Measurements from ENCODE around the gene DOK4. TPM values are rescaled to one million over a fixed set of nuclear protein-coding genes. Genes with fewer than 3 reads are reported as not detected.

Gene DOK4
- total and polyA plus RNA-seq, 2 donors (not counting 3 experiments of a cell fraction or from before 2014, with no cell fraction given), result 22.3 to 23.4 TPM

DNA sequence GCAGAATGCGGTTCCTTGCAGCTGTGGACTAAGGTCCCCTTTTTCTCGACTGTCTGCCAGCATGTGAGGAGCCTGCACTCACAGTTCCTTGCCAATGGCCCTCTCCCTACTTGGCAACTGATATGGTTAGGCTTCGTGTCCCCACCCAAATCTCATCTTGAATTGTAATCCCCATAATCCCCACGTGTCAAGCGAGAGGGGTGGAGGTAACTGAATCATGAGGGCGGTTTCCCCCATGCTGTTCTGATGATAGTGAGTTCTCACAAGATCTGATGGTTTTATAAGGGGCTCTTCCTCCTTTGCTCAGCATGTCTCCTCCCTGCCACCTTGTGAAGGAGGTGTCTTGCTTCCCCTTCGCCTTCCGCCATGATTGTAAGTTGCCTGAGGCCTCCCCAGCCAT lies 59.0 kb downstream of the DOK4 start:
- POLR2A ChIA-PET, result no interaction called here
- DNase-seq (ENCODE audit: low read depth, low spot score) (no peak), FAIRE-seq (no peak)
- Histone ChIP-seq H2AFZ (ENCODE audit: low read depth, low read length) (no peak overlapping the region), H3K4me2 (ENCODE audit: insufficient read depth, low read length) (no peak overlapping the region), H3K9ac (replicated peaks; ENCODE audit: extremely low read depth, insufficient read depth, low read length) (no peak overlapping the region), H3K79me2 (ENCODE audit: control insufficient read depth, insufficient read depth, low read length) (no peaks in the 10 kb centered on the region), H3K4me3 (replicated peaks in 1 of 3; ENCODE audit: insufficient read depth in 1 of 3, low read depth in 1 of 3, low read length in 3 of 3) (no peak overlapping the region), H3K9me3 (replicated peaks; ENCODE audit: control insufficient read depth, insufficient read depth, low read length) (no peaks in the 10 kb centered on the region), H3K4me1 (ENCODE audit: control insufficient read depth, extremely low read depth, insufficient read depth, low read length) (no peaks in the 10 kb centered on the region), H3K9me1 (replicated peaks; ENCODE audit: control insufficient read depth, extremely low read depth, insufficient read depth, low read length) (no peaks in the 10 kb centered on the region), H3K27me3 (ENCODE audit: control insufficient read depth in 2 of 2, insufficient read depth in 2 of 2, low read length in 2 of 2) (no peaks in the 10 kb centered on the region), H3K27ac (ENCODE audit: insufficient read depth, low read depth, low read length) (no peak overlapping the region), H3K36me3 (ENCODE audit: control insufficient read depth in 2 of 2, extremely low read depth in 1 of 2, insufficient read depth in 2 of 2, low read length in 2 of 2) (peaks cover 2 to 28% of the 10 kb centered on the region in 2 experiments), H4K20me1 (replicated peaks; ENCODE audit: control insufficient read depth, extremely low read depth, insufficient read depth, low read length) (no peaks in the 10 kb centered on the region)
- CTCF ChIA-PET, result interaction anchor here (2.7 to 16.2 kb wide), 2 partner anchors 11 to 122 kb away, joined by 8 to 507 read pairs; no protein-coding TSS in a partner anchor
- intact Hi-C loops (cut with micrococcal nuclease), result no loop called here
- dilution Hi-C loops (cut with MboI; ENCODE audit: extremely low pct_ligation_motif_present, low sequenced_read_pairs), result no loop called here
- TF ChIP-seq FOS (IDR thresholded peaks at IDR 0.05; ENCODE audit: borderline replicate concordance, insufficient read depth, low read length) (no peak), EZH2 (IDR thresholded peaks at IDR 0.05; ENCODE audit: borderline replicate concordance, low read depth, low read length, severe bottlenecking) (no peak), CTCF (IDR thresholded peaks at IDR 0.05; ENCODE audit: extremely low read depth in 1 of 2, insufficient read depth in 1 of 2, low read depth in 1 of 2, low read length in 2 of 2) (no peak), GATA2 (IDR thresholded peaks at IDR 0.05; ENCODE audit: insufficient read depth, insufficient read length, low read depth, low read length) (no peak), MAX (IDR thresholded peaks at IDR 0.05; ENCODE audit: insufficient read depth, insufficient read length) (no peak), POLR2AphosphoS5 (IDR thresholded peaks at IDR 0.05; ENCODE audit: insufficient read depth, low read depth, low read length) (no peak), POLR2A (IDR thresholded peaks at IDR 0.05; ENCODE audit: low read depth, low read length) (no peak), MYC (IDR thresholded peaks at IDR 0.05; ENCODE audit: low read depth, low read length) (no peak)
- BruUV-seq (replicated peaks), result no TSS peak

Measured in endothelial cell of umbilical vein (primary cell).